Breast epithelium (tissue), 4 donors: ENCODE measurements around the gene CCDC106. TPM values are rescaled to one million over a fixed set of nuclear protein-coding genes. Genes with fewer than 3 reads are reported as not detected.

ENCODE experiments used
- DNase-seq, 2 donors: peaks; one replicate each; pipeline ENCODE4 v3.0.0-alpha.2; 2019; ENCODE audit warnings: low spot score in 2 of 2
- H3K27ac ChIP-seq, 2 donors: fragments of 200-600 bp; sonication (generic) in 1 of 2; one replicate each; pipeline ENCODE4 v1.5.1; 2016 to 2019; ENCODE audit warnings: mild to moderate bottlenecking in 1 of 2
- H3K27me3 ChIP-seq, 2 donors: fragments of 200-600 bp; sonication (generic) in 1 of 2; one replicate each; pipeline versions ENCODE4 v1.5.1 to v1.6.0; 2017 to 2019; ENCODE audit warnings: control low read depth in 1 of 2, mild to moderate bottlenecking in 1 of 2
- H3K36me3 ChIP-seq: fragments of 200-600 bp; one replicate; pipeline ENCODE4 v1.5.1; 2019
- H3K4me1 ChIP-seq, 2 donors: fragments of 200-600 bp; sonication (generic); one replicate each; pipeline ENCODE4 v1.5.1; 2016 to 2019; ENCODE audit warnings: control low read depth in 1 of 2
- H3K4me3 ChIP-seq, 3 donors: fragments of 200-600 bp; sonication (generic); 1 replicate in 2 of 3; 2 replicates in 1 of 3; pipeline ENCODE4 v1.5.1; 2016 to 2019; ENCODE audit warnings: mild to moderate bottlenecking in 3 of 3, moderate library complexity in 2 of 3
- H3K9me3 ChIP-seq, 2 donors: fragments of 200-600 bp; sonication (generic) in 1 of 2; one replicate each; pipeline ENCODE4 v1.5.1; 2016 to 2019; ENCODE audit warnings: control low read depth in 1 of 2
- POLR2A ChIP-seq: fragments of 450-650 bp; IDR thresholded peaks from one replicate; pipeline ENCODE4 v1.6.1; 2016; ENCODE audit warnings: antibody characterized with exemption, mild to moderate bottlenecking, moderate library complexity
- POLR2AphosphoS5 ChIP-seq, 3 donors: sonication (generic); formaldehyde crosslinking; IDR thresholded peaks; one replicate each; pipeline ENCODE4 v1.6.1; 2017; ENCODE audit warnings: antibody characterized with exemption in 3 of 3
- intact Hi-C: fragments of 100-400 bp; cut with DNase I; formaldehyde crosslinking; loops from one replicate; pipeline ENCODE4 v1.15.1; 2023; ENCODE audit warnings: low total_unique reads
- total RNA-seq, 3 donors: library from RNA; depleted of rRNA; stranded (reverse); fragments of >200 nt; gene quantifications; one replicate each; pipeline ENCODE4 v1.1.0, GENCODE V29; 2016
- TF ChIP-seq, protein P1 (sequence below), 3 donors: fragments of 450-650 bp; IDR thresholded peaks; one replicate each; pipeline ENCODE4 v1.5.1; 2016 to 2017; ENCODE audit warnings: antibody characterized with exemption in 3 of 3, mild to moderate bottlenecking in 3 of 3, moderate library complexity in 3 of 3

Gene CCDC106
- total RNA-seq, 3 donors from 2014 or later = 7.9 to 10.5 (median 10.2) TPM

DNA sequence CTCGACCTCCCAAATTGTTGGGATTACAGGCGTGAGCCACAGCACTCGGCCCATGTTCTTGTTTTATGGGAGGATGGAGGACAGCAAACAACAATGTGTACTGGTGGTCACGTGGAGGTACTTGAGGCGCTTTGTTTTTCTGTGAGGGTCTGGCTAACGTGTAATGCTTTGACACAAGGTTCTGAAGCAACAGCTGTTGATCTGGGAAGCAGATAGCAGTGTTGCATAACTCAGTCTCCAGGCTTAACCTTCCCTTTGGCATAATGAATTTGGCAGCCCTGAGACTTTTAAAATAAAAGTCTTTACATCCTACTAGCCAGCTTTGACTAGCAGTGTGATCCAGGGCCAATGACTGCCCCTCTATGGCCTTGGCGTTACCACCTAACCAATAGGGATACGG, 14.2 kb upstream of the CCDC106 start:
- DNase-seq = no peak
- intact Hi-C loops = no loop called here
- Histone ChIP-seq H3K27me3 (no peaks in the 10 kb centered on the region), H3K4me1 (no peaks in the 10 kb centered on the region), H3K9me3 (no peaks in the 10 kb centered on the region), H3K27ac (peak overlapping the region; percentile 75 to 100), H3K36me3 (no peaks in the 10 kb centered on the region), H3K4me3 (no peak overlapping the region)
- no peak for TF ChIP-seq POLR2A
- no peak for TF ChIP-seq POLR2AphosphoS5 (IDR thresholded peaks at IDR 0.05)
- TF ChIP-seq, protein P1, sequence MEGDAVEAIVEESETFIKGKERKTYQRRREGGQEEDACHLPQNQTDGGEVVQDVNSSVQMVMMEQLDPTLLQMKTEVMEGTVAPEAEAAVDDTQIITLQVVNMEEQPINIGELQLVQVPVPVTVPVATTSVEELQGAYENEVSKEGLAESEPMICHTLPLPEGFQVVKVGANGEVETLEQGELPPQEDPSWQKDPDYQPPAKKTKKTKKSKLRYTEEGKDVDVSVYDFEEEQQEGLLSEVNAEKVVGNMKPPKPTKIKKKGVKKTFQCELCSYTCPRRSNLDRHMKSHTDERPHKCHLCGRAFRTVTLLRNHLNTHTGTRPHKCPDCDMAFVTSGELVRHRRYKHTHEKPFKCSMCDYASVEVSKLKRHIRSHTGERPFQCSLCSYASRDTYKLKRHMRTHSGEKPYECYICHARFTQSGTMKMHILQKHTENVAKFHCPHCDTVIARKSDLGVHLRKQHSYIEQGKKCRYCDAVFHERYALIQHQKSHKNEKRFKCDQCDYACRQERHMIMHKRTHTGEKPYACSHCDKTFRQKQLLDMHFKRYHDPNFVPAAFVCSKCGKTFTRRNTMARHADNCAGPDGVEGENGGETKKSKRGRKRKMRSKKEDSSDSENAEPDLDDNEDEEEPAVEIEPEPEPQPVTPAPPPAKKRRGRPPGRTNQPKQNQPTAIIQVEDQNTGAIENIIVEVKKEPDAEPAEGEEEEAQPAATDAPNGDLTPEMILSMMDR (IDR thresholded peaks at IDR 0.05) = no peak

DNA sequence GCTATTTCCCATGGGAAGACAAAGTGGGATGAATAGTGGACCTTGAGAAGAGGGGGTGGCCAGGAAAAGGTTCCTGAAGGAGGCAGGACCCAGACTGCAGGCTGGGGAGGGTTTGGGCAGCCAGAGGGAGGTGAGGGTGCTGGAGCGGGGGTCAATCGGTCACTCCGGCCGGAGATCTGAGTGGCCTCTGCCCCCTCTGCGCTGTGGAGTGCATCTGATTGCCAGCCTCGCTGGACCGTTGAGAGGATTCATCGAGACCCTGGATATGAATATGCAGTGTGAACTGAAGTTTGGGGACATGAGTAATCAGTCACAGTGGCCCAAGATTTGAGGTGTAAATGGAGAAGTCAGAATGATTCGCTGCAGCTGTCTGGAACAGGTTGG, 12.7 kb upstream of the CCDC106 start:
- H3K9me3 ChIP-seq = no peaks in the 10 kb centered on the region
- no peaks in the 10 kb centered on the region for H3K27me3 ChIP-seq
- DNase-seq = no peak
- TF ChIP-seq POLR2AphosphoS5 (IDR thresholded peaks at IDR 0.05) (no peak), POLR2A (no peak)
- TF ChIP-seq, protein P1 (IDR thresholded peaks at IDR 0.05) = no peak
- H3K4me1 ChIP-seq = peaks cover 0 to 3% of the 10 kb centered on the region in 2 donors
- H3K4me3 ChIP-seq = peak overlapping the region; percentile 92 to 100 (median 98)
- no peaks in the 10 kb centered on the region for H3K36me3 ChIP-seq
- intact Hi-C loops = no loop called here
- peak overlapping the region; percentile 99 to 100 for H3K27ac ChIP-seq

DNA sequence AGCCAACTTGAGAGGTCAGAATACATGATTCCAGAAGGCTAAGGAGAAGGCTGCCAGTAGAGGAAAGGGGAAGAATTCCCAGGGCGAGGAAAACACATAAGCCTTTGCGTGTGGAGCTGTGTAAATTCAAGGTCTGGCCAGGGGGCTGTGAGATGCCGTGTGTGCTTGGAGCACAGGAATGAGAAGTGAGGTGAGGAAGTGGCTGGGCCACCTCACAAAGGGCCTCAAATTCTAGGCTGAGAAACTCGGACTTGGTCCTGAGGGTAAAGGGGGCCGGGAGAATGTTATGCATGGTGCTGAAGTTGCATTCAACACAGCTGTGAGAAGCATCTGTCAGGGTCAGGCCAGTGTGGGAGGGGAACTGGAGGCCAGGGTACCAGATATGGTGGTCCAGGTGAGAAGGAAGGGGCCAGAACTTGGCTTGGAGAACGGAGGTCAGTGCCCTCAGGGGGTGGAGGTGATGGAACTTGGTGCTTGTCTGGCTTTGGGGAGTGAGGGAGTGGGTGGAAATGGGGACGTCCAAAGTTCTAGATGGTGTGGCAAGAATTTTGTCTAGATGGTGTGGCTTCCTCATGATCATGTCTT, 12.1 kb upstream of the CCDC106 start:
- Histone ChIP-seq H3K9me3 (no peaks in the 10 kb centered on the region), H3K4me1 (peaks cover 0 to 3% of the 10 kb centered on the region in 2 donors), H3K27ac (peak overlapping the region; percentile 99 to 100), H3K27me3 (no peaks in the 10 kb centered on the region), H3K4me3 (peak overlapping the region; percentile 92 to 100 (median 98)), H3K36me3 (no peaks in the 10 kb centered on the region)
- no peak for TF ChIP-seq POLR2A
- TF ChIP-seq, protein P1 (IDR thresholded peaks at IDR 0.05) = no peak
- TF ChIP-seq POLR2AphosphoS5 (IDR thresholded peaks at IDR 0.05) = no peak
- no peak for DNase-seq
- intact Hi-C loops = no loop called here

DNA sequence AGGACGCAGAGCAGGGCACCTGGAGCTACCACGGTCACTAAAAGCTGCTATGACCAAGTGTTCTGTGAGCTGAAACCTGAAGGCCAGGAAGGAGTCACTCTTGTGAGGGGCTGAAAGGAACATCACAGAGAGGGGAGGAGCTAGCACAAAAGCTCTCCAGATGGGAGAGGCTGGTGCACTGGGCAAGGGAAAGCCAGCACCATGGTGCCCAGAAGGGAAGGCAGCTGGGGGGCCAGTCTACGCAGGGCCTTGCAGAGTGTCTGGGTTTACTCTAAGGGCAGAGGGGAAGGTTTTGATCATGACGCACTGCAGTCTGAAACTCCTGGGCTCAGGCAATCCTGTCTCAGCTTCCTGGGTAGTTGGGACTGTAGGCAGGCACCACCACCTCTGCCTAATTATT, 11.3 kb upstream of the CCDC106 start:
- Histone ChIP-seq H3K4me1 (peaks cover under 1 to 3% of the 10 kb centered on the region in 2 donors), H3K27me3 (no peaks in the 10 kb centered on the region), H3K27ac (peak overlapping the region; percentile 99 to 100), H3K9me3 (no peaks in the 10 kb centered on the region), H3K4me3 (peak overlapping the region in 2 of 3 donors; percentile 98 to 100), H3K36me3 (no peaks in the 10 kb centered on the region)
- TF ChIP-seq POLR2AphosphoS5 (IDR thresholded peaks at IDR 0.05) = no peak
- TF ChIP-seq POLR2A = no peak
- TF ChIP-seq, protein P1 (IDR thresholded peaks at IDR 0.05) = no peak
- no peak for DNase-seq
- intact Hi-C loops = no loop called here

DNA sequence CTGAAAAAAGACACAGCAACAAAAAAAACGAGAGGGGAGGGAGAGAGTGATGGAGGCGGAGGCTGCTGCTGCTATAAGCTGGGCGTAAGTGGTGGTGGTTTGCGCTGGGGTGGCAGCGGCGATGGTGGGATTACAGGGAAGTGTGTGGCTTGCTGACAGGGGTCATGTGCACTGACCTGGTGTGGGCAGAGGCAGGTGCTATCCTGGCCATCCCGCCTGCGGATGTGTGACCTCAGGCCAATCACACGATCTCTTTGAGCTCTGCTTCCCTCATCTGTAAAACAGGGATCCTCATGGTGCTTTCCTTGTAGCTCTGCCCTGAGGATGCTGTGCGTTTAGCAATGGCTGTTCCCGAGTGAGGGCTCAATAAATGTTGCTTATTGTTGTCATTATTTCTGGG, 10.5 kb upstream of the CCDC106 start:
- H3K9me3 ChIP-seq = no peaks in the 10 kb centered on the region
- H3K36me3 ChIP-seq = no peaks in the 10 kb centered on the region
- no peak for TF ChIP-seq POLR2A
- TF ChIP-seq POLR2AphosphoS5 (IDR thresholded peaks at IDR 0.05) = no peak
- TF ChIP-seq, protein P1 (IDR thresholded peaks at IDR 0.05) = no peak
- H3K27me3 ChIP-seq = no peaks in the 10 kb centered on the region
- H3K27ac ChIP-seq = no peak overlapping the region
- intact Hi-C loops = no loop called here
- no peak overlapping the region for H3K4me3 ChIP-seq
- DNase-seq = no peak
- H3K4me1 ChIP-seq = peaks cover 3 to 5% of the 10 kb centered on the region in 2 donors
